ENCODE data around the gene SREBF2.

GRCh38 chr22:41816871-41817270 lies 16.0 kb upstream of the SREBF2 start:
- no peak for TF ChIP-seq CTCF (IDR thresholded peaks at IDR 0.05)
- no peak for TF ChIP-seq POLR2A (IDR thresholded peaks at IDR 0.05)

Data from uterus (tissue), 2 donors.